Hippocampal formation (tissue), 2 donors: ENCODE data around the gene OPTC.

ENCODE experiments used
- DNase-seq, 2 donors: peaks; one replicate each; lab custom pipeline; 2025; lab: John Stamatoyannopoulos, UW

Gene OPTC

GRCh38 chr1:203536575-203536974 is 42.6 kb downstream of the OPTC start:
- DNase-seq = no peak

DNA sequence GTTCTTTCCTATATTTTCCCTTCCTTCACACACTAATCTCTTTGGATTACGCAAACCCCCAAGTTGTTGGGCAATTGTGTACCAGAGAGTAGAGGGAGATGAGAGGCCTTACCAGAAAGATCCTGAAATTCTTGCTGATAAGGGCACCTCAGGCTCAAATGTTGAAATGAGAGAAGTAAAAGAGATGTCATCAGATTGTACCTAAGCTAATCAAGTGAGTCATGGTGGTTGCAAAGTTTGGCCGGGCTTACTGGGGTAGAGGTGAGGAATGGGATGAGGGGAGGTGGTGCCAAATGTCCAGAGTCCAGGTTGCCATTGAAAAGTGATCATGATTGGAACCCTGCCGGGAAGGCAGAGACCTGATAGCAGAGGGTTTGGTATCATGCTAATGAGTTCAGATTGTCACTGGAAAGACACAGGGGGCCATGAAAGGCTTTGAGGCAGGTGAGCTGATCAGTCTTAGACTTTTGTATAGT is 43.1 kb downstream of the OPTC start:
- DNase-seq = no peak

DNA sequence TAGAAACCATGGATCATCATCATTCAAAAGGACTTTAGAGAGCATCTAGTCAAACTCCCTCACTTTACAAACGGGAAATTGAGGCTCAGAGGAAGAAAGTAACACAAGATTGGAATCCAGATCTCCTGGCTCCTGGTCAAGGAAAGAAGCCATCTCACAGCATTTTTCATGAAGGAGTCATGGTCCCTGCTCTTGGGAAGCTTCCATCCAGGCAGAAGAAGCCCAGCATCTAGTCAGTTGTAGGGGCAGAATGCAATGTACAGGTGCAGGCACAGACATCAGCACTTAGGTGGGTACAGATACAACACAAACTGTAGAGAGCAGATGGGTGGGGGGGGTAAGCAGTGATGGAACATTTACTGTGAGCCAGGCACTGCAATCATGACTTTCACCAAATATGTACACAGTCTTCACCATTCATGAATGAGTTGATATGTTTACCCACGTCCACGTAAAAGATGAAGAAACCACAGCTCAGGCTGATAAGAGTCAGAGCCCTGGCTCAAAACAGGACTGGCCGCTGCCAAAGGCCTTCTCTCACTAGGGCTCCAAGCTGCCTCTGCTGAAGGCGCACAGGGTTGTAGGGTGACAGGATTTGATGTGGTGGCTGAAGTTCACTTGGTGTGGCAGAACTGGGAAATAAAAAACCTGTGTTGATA is 44.0 kb downstream of the OPTC start:
- DNase-seq = no peak

GRCh38 chr1:203538726-203539125 is 44.8 kb downstream of the OPTC start:
- DNase-seq = no peak

GRCh38 chr1:203539831-203540546 is 46.0 kb downstream of the OPTC start:
- no peak for DNase-seq

- DNase-seq = no peak
Observed at GRCh38 chr1:203544485-203544884, 50.5 kb downstream of the OPTC start.

GRCh38 chr1:203544978-203545816 is 51.2 kb downstream of the OPTC start:
- DNase-seq = no peak

DNA sequence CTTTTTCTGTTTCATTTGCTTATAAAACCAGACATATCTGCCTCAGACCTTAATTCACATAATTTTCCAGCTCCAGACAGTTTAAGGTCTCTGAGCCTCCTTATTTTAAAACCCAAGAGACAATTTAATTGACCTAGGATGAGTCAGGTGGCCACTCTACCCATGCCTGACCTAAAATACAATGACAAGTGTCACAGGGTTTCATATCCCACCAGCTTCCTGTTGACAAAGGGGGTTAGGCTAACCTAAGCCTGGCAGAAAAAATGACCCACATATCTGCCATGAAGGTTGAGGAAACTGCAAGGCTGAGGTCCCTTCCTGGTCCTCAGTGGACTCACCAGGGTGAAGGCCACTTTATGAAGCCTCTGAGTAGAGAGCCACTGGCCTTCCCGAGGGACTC is 52.3 kb downstream of the OPTC start:
- DNase-seq = no peak

- no peak for DNase-seq
Observed at GRCh38 chr1:203547147-203547546, 53.2 kb downstream of the OPTC start.

DNA sequence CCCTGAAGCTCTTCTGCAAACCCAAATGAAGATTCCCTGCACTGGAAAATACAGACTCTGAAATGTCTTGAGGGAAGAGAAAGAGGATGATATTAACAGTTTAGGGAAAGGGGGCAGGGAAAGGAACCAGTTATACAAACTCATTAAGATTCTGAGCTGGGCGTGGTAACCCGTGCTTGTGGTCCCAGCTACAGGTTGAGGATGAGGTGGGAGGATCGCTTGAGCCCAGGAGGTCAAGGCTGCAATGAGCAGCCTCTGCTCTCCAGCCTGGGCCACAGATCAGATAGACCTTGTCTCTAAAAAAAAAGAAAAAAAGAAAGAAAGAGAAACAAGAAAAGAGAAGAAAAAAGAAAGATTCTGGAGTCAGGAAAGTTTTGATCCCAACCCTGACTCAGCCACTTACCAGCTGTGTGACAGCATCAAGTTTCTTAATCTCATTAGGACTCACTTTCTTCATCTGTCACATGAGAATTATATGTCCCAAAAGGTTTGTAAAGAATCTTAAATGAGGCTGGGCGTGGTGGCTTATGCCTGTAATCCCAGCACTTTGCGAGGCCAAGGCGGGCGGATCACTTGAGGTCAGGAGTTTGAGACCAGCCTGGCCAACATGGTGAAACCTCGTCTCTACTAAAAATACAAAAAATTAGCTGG is 53.9 kb downstream of the OPTC start:
- DNase-seq = no peak

- DNase-seq = no peak
Observed at GRCh38 chr1:203548892-203549291, 54.9 kb downstream of the OPTC start.

GRCh38 chr1:203549309-203549708 is 55.4 kb downstream of the OPTC start:
- DNase-seq = no peak

DNA sequence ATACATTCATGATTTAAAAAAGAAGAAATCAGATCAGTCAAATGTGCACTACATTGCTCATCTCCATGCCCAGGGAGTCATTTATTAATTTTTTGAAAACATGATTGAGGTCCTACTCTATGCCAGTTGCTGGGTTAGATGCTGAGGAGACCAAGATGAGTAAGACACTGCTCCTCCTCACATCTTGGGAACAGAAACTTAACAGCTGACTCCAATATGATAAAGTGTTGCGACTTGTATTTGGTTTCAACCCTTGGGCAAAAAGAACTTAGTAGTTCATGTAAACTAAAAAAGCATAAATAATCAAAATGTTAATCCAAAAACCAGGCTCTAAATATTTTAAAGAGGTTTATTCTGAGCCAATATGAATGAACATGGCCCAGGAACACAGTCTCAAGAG is 56.9 kb downstream of the OPTC start:
- DNase-seq = no peak

- DNase-seq = no peak
Observed at GRCh38 chr1:203551550-203551949, 57.6 kb downstream of the OPTC start.

DNA sequence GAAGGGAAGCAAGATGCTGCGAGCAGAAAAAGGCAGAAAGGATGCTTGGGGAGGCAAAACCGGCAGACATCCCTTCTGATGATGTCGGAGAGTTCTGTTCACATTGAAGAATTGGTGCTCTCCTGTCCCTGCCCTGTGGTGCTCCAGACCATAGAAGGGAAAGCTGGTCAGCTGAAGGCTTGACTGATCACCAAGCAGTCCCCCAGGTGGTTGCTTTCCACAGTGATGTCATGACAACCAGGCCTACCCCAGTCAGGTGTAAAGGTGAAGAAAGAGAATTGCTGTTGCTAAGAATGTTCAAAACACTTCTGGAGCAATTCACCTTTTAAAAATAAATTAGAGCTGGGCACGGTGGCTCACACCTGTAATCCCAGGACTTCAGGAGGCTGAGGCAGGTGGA is 59.5 kb downstream of the OPTC start:
- DNase-seq = no peak

DNA sequence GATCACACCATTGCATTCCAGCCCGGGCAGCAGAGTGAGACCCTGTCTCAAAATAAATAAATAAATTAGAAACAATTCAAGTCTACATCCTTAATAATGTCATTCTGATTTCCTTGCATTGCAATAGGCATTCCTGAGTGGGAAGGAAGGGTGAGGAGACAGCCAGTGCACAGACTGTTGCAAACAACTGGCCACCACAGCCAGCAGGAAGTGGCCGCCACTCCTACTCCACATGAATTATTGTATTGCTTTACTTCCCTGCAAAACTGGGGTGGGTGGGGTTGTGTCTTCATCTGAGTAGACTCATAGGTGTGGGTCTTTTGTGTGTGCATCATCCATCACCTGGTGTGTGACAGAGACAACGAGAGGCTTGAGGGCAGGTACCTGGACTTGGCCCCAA is 60.1 kb downstream of the OPTC start:
- DNase-seq = no peak

- no peak for DNase-seq
Observed at GRCh38 chr1:203555076-203555475, 61.1 kb downstream of the OPTC start.

DNA sequence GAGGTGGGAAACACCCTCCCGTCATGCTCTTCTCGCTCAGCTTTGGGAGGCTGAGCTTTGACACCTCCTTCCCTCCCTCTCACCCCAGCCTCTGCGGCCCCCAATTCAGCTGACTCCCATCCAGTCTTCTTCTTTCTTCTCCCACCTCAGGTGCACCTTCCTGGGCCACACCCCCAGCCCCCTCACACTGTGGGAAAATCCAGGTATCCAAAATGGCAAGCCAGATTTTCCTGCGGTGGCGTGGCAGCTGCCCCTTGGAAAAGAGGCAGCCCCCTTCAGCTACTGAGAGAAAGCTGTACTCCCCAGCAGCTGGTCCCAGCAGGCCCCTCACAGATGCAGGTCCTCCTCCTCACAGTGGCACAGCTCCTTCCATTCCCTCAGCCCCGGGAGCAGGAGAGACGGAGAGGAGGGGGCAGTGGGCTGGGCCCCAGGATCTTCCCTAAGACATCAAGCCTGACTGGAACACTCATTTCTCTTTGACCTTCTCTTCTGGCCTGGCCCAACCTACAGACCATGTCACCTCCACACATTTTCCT is 61.6 kb downstream of the OPTC start:
- DNase-seq = no peak

GRCh38 chr1:203556047-203556851 is 62.3 kb downstream of the OPTC start:
- DNase-seq = no peak

GRCh38 chr1:203557390-203557789 is 63.4 kb downstream of the OPTC start:
- peak in 1 of 2 donors; percentile 15 for DNase-seq
